SK-N-MC (cell line): ENCODE data around the gene EFCC1.

ENCODE experiments used
- DNase-seq: peaks from one replicate; pipeline ENCODE4 v3.0.0-alpha.2; 2011; ENCODE audit warnings: low read depth, low spot score
- H3K27ac ChIP-seq: fragments of 200-600 bp; sonication (generic); 2 replicates; pipeline ENCODE4 v1.5.1; 2016; ENCODE audit warnings: mixed run types
- H3K36me3 ChIP-seq: fragments of 200-600 bp; sonication (generic); 2 replicates; pipeline ENCODE4 v1.6.1; 2017; ENCODE audit warnings: antibody characterized with exemption, low read length, mixed read lengths; ENCODE audit not compliant: insufficient read depth
- H3K4me3 ChIP-seq: fragments of 200-600 bp; sonication (generic); 2 replicates; pipeline ENCODE4 v1.5.1; 2016
- H3K9ac ChIP-seq: fragments of 200-600 bp; sonication (generic); 2 replicates; pipeline ENCODE4 v1.8.0; 2017; ENCODE audit warnings: mixed run types, mixed read lengths; ENCODE audit not compliant: insufficient read length
- H3K9me3 ChIP-seq: fragments of 200-600 bp; sonication (generic); 2 replicates; pipeline ENCODE4 v1.6.1; 2017; ENCODE audit warnings: low read depth, mild to moderate bottlenecking, antibody characterized with exemption, low read length, moderate library complexity, mixed read lengths
- EZH2 ChIP-seq: fragments of 200-600 bp; sonication (generic); IDR thresholded peaks from one replicate; pipeline ENCODE4 v1.6.1; 2017; ENCODE audit warnings: antibody characterized with exemption
- FOXP2 ChIP-seq: optimal IDR thresholded peaks from 2 replicates; pipeline ENCODE3; 2011; ENCODE audit warnings: mild to moderate bottlenecking, moderate library complexity; ENCODE audit not compliant: insufficient read depth; ENCODE audit errors: extremely low read length, control extremely low read depth
- POLR2AphosphoS5 ChIP-seq: IDR thresholded peaks from 2 replicates; pipeline ENCODE4 v1.6.1; 2012; ENCODE audit warnings: mild to moderate bottlenecking, low read depth, low read length, borderline replicate concordance

EFCC1 gene, protein sequence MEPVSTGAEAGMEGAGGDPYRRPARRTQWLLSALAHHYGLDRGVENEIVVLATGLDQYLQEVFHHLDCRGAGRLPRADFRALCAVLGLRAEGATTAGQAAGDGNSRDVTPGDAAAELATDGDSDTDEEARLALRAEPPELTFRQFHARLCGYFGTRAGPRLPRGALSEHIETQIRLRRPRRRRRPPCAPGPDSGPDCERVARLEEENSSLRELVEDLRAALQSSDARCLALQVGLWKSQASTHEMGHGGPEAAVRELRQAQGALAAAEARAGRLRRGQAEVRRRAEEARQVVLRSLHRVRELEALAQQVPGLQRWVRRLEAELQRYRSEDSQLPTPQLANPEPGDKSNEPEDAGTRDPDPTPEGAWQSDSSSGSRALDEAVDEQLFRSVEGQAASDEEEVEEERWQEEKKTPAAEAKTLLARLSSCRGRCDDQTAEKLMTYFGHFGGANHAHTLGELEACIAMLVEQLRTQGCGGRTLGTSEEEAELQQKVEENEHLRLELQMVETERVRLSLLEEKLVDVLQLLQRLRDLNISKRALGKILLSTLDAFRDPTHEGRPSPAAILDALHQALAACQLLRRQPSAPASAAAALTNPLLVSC

DNA sequence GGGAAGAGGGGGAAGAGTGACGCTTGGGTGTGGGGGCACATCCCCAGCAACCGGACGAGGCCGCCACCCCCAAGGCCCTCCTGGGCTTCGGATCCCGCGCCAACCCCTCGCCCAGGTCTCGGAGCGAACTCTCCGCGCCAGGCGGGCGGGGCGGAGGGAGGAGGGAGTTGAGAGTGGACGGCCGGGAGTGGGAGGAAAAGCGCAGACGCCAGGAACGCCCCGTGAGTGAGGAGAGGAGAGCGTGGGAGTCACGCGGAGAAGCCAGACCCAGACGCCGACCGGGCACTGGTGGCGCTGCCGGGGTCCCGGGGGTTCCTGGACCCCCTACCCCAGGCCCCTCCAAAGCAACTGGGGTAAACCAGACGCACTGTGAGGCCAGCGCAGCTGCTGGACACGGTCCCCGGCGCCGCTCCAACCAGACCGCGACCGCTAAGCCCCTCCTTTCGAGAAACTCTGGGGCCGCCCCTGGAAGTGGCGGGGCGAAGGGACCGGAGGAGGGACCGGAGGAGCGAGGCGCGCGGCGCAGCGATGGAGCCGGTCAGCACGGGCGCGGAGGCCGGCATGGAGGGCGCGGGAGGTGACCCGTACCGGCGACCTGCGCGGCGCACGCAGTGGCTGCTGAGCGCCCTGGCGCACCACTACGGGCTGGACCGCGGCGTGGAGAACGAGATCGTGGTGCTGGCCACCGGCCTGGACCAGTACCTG lies at the start of gene EFCC1:
Gene EFCC1, plus strand, starts transcription at position 204 of the 705 bp plus-strand sequence. Its CDS starts 325 bp downstream, at position 529.
- Histone ChIP-seq H3K36me3 (no peaks in the 10 kb centered on the region), H3K4me3 (peak within 1 kb of the TSS; percentile 71), H3K9me3 (no peaks in the 10 kb centered on the region), H3K27ac (no peak within 1 kb of the TSS), H3K9ac (no peak within 1 kb of the TSS)
- TF ChIP-seq EZH2: no peak
- TF ChIP-seq FOXP2: no peak
- no peak for TF ChIP-seq POLR2AphosphoS5
- DNase-seq: no peak

GRCh38 chr3:128956440-128956839 lies 44.7 kb upstream of the EFCC1 start:
- no peak overlapping the region for H3K9ac ChIP-seq
- no peak for TF ChIP-seq POLR2AphosphoS5
- no peak for TF ChIP-seq FOXP2
- no peak for TF ChIP-seq EZH2
- DNase-seq: no peak
- no peak overlapping the region for H3K27ac ChIP-seq
- H3K9me3 ChIP-seq: peaks cover 10% of the 10 kb centered on the region; the same call in 1 of the 2 replicates
- no peaks in the 10 kb centered on the region for H3K36me3 ChIP-seq
- H3K4me3 ChIP-seq: no peak overlapping the region

DNA sequence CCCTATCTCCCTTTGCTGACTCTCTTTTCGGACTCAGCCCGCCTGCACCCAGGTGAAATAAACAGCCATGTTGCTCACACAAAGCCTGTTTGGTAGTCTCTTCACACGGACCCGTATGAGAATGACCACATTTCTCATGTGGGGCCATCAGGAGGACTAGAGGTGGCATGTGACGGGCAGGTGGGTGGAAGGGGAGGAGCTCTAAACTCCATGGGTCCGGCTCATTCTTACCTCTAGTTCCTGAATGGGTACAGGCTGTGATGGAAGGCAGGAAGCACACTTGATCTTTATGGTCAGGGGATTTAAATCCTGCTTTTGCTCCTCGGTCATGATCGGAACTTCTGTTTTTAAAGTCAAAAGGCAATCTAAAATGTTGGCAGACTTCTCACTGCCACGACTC lies 35.8 kb upstream of the EFCC1 start:
- Histone ChIP-seq H3K27ac (no peak overlapping the region), H3K9me3 (no peaks in the 10 kb centered on the region), H3K9ac (no peak overlapping the region)

DNA sequence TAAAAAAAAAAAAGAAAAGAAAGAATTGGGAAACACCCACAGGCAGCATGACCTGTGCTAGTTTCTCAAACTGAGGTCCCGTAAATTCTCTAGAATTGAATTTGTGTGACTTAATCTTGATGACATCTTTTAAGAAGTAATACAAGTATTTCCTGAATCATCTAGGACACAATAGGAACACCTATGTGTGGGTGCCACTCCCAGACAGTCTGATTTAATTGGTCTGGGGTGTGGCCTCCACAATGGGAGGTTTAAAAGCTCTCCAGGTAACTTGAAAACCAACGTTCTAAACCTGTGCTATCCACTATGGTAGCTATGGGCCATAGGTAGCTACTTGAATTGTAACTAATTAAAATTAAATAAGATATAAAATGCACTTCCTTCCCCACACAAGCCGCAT lies 35.3 kb upstream of the EFCC1 start:
- Histone ChIP-seq H3K9me3 (no peaks in the 10 kb centered on the region), H3K36me3 (no peaks in the 10 kb centered on the region), H3K27ac (no peak overlapping the region), H3K4me3 (no peak overlapping the region), H3K9ac (no peak overlapping the region)
- no peak for DNase-seq
- TF ChIP-seq FOXP2: no peak
- no peak for TF ChIP-seq POLR2AphosphoS5
- no peak for TF ChIP-seq EZH2

More for the DNA sequence above, 35.8 kb upstream of the EFCC1 start:
- no peak overlapping the region for H3K4me3 ChIP-seq
- no peak for TF ChIP-seq EZH2
- no peak for TF ChIP-seq FOXP2
- no peak for TF ChIP-seq POLR2AphosphoS5
- no peaks in the 10 kb centered on the region for H3K36me3 ChIP-seq
- DNase-seq: no peak

- Histone ChIP-seq H3K9ac (no peak overlapping the region), H3K4me3 (no peak overlapping the region), H3K27ac (no peak overlapping the region), H3K9me3 (no peaks in the 10 kb centered on the region), H3K36me3 (no peaks in the 10 kb centered on the region)
- TF ChIP-seq FOXP2 (no peak), POLR2AphosphoS5 (no peak), EZH2 (no peak)
- no peak for DNase-seq
Measured at GRCh38 chr3:128967748-128968355, 33.3 kb upstream of the EFCC1 start.

DNA sequence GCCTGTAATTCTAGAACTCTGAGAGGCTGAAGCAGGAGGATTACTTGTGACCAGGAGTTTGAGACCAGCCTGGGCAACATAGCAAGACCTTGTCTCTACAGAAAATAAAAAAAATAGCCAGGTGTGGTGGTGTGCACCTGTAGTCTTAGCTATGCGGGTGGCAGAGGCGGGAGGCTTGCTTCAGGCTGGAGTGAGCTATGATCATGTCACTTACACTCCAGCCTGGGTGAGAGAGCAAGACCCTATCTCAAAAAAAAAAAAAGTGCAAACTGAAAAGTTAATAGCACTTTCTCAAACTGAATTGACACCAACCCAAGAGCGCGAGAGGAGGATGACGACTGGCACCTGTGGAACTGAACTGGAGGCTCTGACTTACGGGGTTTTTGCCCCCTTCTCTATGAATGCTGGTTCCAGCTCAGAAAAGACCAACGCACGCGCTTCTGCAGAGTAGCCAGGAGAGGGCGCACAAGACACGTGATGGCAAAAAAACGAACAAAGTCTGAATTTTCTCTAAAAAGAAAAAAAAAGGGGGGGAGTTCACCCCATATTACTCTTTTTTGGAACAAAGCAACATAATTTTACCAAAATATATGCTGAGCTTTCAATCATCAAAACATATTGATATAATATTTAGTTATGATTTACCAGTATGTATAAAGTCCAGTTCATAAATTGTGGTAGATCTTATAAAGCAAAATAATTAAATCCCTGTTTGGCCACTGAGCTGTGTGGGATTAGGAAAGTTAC lies 30.9 kb upstream of the EFCC1 start:
- no peak for DNase-seq
- Histone ChIP-seq H3K9ac (no peak overlapping the region), H3K4me3 (no peak overlapping the region), H3K36me3 (no peaks in the 10 kb centered on the region), H3K27ac (no peak overlapping the region), H3K9me3 (no peaks in the 10 kb centered on the region)
- TF ChIP-seq EZH2: no peak
- no peak for TF ChIP-seq POLR2AphosphoS5
- TF ChIP-seq FOXP2: no peak

DNA sequence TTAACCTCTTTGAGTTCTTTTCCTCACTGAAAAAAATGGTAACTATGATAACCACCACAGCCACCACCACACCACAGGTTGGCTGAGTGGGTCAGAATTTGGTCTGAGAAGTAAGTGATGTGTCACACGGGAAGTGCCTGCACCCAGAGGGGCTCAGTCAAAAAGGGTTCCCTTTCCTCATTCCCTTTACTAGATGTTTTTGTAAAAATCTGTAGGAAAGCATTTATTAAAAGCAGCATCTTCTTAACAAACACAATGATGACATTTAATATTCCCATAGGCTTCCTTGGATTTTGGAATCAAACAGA lies 30.4 kb upstream of the EFCC1 start:
- no peak overlapping the region for H3K9ac ChIP-seq

More for the DNA sequence above, 30.4 kb upstream of the EFCC1 start:
- DNase-seq: no peak
- H3K4me3 ChIP-seq: no peak overlapping the region
- no peak overlapping the region for H3K27ac ChIP-seq
- TF ChIP-seq EZH2: no peak
- no peak for TF ChIP-seq POLR2AphosphoS5
- no peaks in the 10 kb centered on the region for H3K36me3 ChIP-seq
- H3K9me3 ChIP-seq: no peaks in the 10 kb centered on the region
